Measurements from ENCODE around the gene RGS3.

The RGS3 gene

GRCh38 chr9:113481176-113481787 is 17.8 kb downstream of the RGS3 start:
- Histone ChIP-seq H3K27me3 (ENCODE audit: insufficient read depth, low read length) (peaks cover 6% of the 10 kb centered on the region; the same call in 1 of the 2 replicates), H3K36me3 (ENCODE audit: insufficient read depth, low read length) (no peaks in the 10 kb centered on the region)

GRCh38 chr9:113482341-113482740 is 18.8 kb downstream of the RGS3 start:
- Histone ChIP-seq H3K79me2 (ENCODE audit: insufficient read depth, low read length) (no peaks in the 10 kb centered on the region), H3K36me3 (ENCODE audit: insufficient read depth, low read length) (no peaks in the 10 kb centered on the region), H4K20me1 (ENCODE audit: insufficient read depth, low read length) (no peaks in the 10 kb centered on the region), H2AFZ (ENCODE audit: low read length) (no peak overlapping the region), H3K4me1 (ENCODE audit: insufficient read depth, low read length, severe bottlenecking) (no peaks in the 10 kb centered on the region), H3K27me3 (ENCODE audit: insufficient read depth, low read length) (peaks cover 6% of the 10 kb centered on the region; the same call in 1 of the 2 replicates), H3K4me3 (ENCODE audit: low read depth, low read length, poor library complexity, severe bottlenecking) (no peak overlapping the region), H3K9me2 (ENCODE audit: low read depth, low read length) (no peaks in the 10 kb centered on the region), H3K27ac (ENCODE audit: low read depth, low read length, poor library complexity, severe bottlenecking) (no peak overlapping the region), H3F3A (ENCODE audit: insufficient read depth, low read length) (no peaks in the 10 kb centered on the region), H3K9me3 (ENCODE audit: low read length) (no peaks in the 10 kb centered on the region), H3K4me2 (ENCODE audit: low read length) (no peak overlapping the region), H3K9ac (ENCODE audit: low read length) (no peak overlapping the region)
- TF ChIP-seq EZH2 (IDR thresholded peaks at IDR 0.05; ENCODE audit: borderline replicate concordance, low read length) = no peak
- TF ChIP-seq CTCF (IDR thresholded peaks at IDR 0.05; ENCODE audit: low read length) = no peak

More at GRCh38 chr9:113481176-113481787, 17.8 kb downstream of the RGS3 start:
- Histone ChIP-seq H3K4me1 (ENCODE audit: insufficient read depth, low read length, severe bottlenecking) (no peaks in the 10 kb centered on the region), H2AFZ (ENCODE audit: low read length) (no peak overlapping the region), H3K9me3 (ENCODE audit: low read length) (no peaks in the 10 kb centered on the region), H3K4me2 (ENCODE audit: low read length) (no peak overlapping the region), H3K79me2 (ENCODE audit: insufficient read depth, low read length) (no peaks in the 10 kb centered on the region), H3K27ac (ENCODE audit: low read depth, low read length, poor library complexity, severe bottlenecking) (no peak overlapping the region), H3K9me2 (ENCODE audit: low read depth, low read length) (no peaks in the 10 kb centered on the region), H3K4me3 (ENCODE audit: low read depth, low read length, poor library complexity, severe bottlenecking) (no peak overlapping the region), H4K20me1 (ENCODE audit: insufficient read depth, low read length) (no peaks in the 10 kb centered on the region), H3K9ac (ENCODE audit: low read length) (no peak overlapping the region), H3F3A (ENCODE audit: insufficient read depth, low read length) (no peaks in the 10 kb centered on the region)
- no peak for TF ChIP-seq EZH2 (IDR thresholded peaks at IDR 0.05; ENCODE audit: borderline replicate concordance, low read length)
- no peak for TF ChIP-seq CTCF (IDR thresholded peaks at IDR 0.05; ENCODE audit: low read length)

GRCh38 chr9:113482991-113483675 is 19.6 kb downstream of the RGS3 start:
- Histone ChIP-seq H3K9me3 (ENCODE audit: low read length) (no peaks in the 10 kb centered on the region), H3K79me2 (ENCODE audit: insufficient read depth, low read length) (no peaks in the 10 kb centered on the region), H4K20me1 (ENCODE audit: insufficient read depth, low read length) (no peaks in the 10 kb centered on the region), H3K27me3 (ENCODE audit: insufficient read depth, low read length) (peaks cover 6% of the 10 kb centered on the region; the same call in 1 of the 2 replicates), H3K9ac (ENCODE audit: low read length) (no peak overlapping the region), H3K4me2 (ENCODE audit: low read length) (no peak overlapping the region), H3K9me2 (ENCODE audit: low read depth, low read length) (no peaks in the 10 kb centered on the region), H3K4me3 (ENCODE audit: low read depth, low read length, poor library complexity, severe bottlenecking) (no peak overlapping the region), H3K27ac (ENCODE audit: low read depth, low read length, poor library complexity, severe bottlenecking) (no peak overlapping the region), H3F3A (ENCODE audit: insufficient read depth, low read length) (no peaks in the 10 kb centered on the region), H2AFZ (ENCODE audit: low read length) (no peak overlapping the region), H3K36me3 (ENCODE audit: insufficient read depth, low read length) (no peaks in the 10 kb centered on the region), H3K4me1 (ENCODE audit: insufficient read depth, low read length, severe bottlenecking) (no peaks in the 10 kb centered on the region)
- TF ChIP-seq CTCF (IDR thresholded peaks at IDR 0.05; ENCODE audit: low read length) = no peak
- no peak for TF ChIP-seq EZH2 (IDR thresholded peaks at IDR 0.05; ENCODE audit: borderline replicate concordance, low read length)
